ENCODE results near the gene SLMAP.

Gene SLMAP

DNA sequence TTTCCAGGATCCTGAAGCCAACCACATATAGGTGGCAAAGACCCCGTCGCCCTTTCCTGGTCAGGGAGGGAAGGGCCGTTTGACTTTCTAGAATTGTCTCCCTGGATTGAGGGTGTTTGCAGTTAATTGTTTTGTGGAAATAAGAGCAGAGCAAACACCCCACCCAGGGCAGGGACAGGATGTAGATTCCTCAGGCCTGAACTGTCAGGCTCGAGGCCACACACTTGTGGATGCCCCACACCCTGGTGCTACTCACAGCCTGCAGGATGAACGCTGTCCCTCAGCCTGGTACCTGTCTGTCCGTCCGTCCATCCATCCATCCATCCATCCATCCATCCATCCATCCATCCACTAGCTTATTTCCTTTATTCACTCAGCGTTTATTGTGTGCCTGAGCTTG, 222.2 kb downstream of the SLMAP start:
- no peak for DNase-seq (ENCODE audit: low spot score)
- TF ChIP-seq, protein P1, sequence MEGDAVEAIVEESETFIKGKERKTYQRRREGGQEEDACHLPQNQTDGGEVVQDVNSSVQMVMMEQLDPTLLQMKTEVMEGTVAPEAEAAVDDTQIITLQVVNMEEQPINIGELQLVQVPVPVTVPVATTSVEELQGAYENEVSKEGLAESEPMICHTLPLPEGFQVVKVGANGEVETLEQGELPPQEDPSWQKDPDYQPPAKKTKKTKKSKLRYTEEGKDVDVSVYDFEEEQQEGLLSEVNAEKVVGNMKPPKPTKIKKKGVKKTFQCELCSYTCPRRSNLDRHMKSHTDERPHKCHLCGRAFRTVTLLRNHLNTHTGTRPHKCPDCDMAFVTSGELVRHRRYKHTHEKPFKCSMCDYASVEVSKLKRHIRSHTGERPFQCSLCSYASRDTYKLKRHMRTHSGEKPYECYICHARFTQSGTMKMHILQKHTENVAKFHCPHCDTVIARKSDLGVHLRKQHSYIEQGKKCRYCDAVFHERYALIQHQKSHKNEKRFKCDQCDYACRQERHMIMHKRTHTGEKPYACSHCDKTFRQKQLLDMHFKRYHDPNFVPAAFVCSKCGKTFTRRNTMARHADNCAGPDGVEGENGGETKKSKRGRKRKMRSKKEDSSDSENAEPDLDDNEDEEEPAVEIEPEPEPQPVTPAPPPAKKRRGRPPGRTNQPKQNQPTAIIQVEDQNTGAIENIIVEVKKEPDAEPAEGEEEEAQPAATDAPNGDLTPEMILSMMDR (IDR thresholded peaks at IDR 0.05; ENCODE audit: extremely low read depth, missing control alignments): no peak

All from GM20000 (cell line).